GF-D8 (cell line): ENCODE measurements around the gene GGACT.

Source experiments
- DNase-seq: peaks from one replicate; lab custom pipeline; 2025; lab: John Stamatoyannopoulos, UW

Gene GGACT

DNA sequence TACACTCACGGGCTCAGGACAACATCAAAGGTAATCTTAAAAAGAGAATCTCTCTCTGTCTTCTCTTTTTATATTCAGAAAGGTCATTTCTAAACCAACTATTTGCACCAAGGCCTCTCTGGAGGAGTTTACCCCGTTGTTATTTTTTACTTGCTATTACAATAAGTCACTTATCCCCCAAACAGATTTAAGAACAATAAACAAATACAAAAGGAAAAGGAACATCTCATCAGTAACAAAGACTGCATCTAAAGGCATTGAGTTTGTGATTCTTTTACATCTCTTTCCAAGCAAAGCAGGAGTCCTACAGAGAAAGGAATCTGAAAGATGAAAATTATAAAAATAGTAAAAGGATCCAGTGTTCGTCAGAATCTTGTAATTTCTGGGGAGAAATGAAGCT, 75.4 kb downstream of the GGACT start:
- no peak for DNase-seq

DNA sequence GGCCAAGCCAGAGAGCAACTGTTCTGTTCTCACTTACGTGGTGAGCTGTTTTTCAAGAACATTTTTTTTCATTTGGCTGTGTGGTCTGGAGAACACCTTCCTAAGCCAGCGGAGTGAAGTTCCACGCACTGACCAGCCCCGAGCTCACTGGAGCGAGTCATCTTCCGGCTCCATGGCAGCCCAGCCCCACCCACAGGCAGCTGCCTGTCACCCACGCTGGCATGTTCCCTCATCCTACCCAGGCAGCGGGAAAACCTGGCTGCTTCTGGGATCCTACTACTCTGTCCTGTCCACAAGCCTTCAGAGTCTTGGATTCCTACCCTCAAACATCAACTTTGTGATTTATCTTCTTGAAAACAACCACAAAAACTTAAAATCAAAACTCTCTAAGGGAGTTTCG, 76.2 kb downstream of the GGACT start:
- no peak for DNase-seq

DNA sequence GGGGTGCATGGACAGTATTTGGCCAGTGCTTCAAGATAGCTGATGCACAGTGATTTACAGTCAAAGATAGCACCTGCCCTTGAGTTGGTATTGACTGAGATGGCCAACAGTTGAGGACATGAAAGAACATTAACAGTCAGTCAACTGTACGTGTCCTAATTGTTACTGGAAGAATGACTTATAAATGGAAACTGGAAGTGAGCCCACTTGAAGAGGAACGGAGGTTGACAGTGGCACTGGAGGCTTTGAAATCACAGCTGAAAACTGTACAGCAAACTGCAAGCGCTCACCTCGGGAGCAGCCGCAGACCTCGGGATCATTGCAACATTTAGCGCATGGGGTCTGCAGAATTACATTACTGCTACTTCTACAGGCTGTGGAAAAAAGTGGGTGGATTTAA, 77.1 kb downstream of the GGACT start:
- no peak for DNase-seq

DNA sequence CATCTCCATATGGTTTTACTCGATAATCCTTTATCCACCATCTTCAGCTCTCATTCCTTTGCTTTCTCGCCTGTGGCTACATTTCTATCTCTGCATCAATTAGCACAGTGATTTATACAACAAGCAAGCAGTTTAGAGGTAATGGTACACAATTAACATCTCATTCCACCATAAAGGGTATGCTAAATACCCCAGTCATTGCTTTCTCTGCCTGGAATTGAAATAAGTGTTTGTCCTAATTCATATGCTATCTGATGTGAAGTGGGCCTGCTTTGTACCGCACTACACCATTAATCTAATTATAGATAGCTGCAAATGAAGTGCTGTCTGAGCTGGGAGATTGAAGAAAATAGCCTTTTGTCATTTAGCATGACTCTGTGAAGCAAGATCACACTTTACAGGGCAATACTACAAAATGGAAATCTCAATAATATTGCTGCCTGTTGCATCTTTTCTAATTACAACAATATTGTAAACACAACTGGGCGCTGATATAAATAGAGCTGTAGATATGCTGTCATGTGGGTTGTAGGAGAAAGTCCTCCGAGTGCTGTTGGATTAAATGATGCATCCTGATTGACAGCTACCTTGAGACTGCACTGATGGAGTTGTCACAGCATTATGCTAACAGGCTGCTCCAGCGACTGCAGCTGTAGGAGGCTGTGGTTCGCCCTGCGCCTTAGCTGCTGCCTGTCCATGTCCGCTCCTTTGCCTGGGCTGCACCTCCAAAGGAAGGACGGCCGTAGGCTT, 78.2 kb downstream of the GGACT start:
- no peak for DNase-seq

GRCh38 chr13:100508996-100509395, 79.6 kb downstream of the GGACT start:
- DNase-seq = no peak

DNA sequence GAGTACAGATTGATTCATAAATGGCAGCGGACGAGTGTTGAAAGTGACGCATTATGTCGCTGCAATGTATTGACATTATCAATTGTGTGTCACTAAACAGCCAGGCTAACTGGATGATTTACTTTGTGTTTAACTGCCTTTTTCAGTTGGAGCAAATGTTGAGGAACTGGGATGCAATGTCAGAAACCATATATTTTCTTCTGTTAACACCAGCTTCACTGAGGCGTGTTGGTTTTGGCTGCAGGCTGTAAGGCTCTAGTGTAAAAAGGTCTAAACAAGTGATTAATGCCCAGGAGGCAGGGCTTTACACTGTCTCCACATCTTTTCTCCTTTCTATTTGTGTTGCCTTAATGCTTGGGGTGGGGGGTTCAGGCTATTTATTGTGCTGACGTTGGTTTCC, 80.1 kb downstream of the GGACT start:
- no peak for DNase-seq

DNA sequence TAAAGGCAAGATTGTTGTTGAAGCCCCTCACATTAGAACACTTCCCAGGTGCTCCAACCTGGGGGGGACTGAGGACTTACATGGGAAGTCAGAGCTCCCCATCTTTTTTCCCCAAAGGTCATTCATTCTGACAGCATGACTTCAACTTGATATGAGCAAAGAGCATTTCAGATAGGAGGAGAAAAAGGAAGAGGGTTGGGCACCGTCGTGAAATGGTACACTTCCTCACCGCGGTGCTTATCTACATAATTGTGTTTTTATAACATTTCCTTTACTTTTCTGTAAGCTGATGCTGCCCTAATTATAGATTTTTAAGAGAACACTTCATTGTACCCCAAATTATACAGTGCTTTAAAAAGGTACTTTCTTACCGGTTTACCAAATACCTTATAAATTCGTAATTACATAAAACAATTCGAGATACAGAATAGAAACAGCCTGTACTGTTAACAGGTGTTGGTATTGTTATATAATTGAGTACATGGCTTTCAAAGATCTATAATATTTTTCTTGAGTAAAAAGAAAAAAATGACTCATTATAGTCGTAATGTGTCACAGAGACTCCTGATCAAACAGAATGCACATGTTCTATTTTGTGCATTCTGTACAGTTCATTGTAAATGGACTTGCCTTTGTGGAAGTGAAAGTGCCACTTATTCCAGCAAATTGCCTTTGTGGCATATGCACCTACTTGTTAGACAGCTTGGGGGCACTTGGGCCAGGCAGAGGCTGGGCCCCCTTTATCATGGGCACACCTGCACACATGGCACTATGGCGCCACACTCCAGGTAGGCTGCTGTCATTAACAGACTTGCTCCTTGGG, 81.8 kb downstream of the GGACT start:
- DNase-seq = no peak

GRCh38 chr13:100506154-100506553, 82.4 kb downstream of the GGACT start:
- no peak for DNase-seq

DNA sequence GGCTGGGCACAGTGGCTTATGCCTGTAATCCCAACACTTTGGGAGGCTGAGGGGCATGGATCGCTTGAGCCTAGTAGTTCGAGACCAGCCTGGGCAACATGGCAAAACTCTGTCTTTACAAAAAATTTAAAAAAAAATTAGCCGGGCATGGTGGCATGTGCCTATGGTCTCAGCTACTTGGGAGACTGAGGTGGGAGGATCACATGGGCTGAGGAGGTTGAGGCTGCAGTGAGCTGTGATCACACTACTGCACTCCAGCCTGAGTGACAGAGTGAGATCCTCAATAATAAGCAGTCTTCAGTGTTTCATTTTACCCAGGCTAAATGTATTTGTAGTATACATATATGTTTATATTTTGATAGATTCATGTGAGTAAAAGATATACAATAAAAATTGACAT, 85.0 kb downstream of the GGACT start:
- no peak for DNase-seq

DNA sequence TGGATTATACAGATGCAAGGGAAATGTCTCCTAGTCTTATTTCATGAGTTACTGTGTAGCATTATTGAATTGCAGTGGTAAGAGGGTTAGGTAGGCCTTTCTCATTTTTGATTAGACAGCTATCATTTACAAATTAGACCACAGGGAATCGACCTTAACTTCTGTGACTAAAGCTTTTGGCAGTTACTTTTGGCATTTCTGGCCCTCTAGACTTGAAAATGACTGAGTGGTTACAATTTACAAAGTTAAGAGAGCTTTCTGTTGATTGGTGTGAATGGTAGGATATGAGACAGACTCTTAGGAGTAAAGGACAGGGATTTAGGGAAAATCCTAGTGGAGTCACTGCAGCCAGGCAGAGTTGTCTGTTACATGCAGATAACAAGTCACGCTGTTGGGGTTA, 86.1 kb downstream of the GGACT start:
- DNase-seq = no peak

DNA sequence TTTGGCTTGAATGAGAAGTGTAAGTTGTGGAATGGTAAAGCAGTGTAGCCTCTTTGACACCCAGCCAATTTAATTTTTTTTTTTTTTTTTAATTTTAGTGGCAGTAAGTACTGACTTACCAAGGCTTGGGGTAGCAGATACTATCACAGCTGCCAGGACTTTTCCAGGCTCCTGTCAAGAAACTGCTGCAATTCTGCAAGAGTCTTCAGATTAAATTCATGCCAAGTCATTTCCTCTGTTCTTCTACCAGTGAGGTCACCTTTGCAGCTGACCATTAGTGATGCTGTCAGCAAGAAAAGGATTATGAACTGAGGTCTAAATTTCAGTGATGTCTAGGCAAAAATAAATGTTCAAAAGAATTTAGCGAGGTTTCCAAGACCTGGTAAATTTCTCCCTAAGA, 91.2 kb downstream of the GGACT start:
- no peak for DNase-seq

GRCh38 chr13:100495455-100495854, 93.1 kb downstream of the GGACT start:
- no peak for DNase-seq

- no peak for DNase-seq
These were observed 95.2 kb downstream of the GGACT start for GRCh38 chr13:100493418-100493817.

DNA sequence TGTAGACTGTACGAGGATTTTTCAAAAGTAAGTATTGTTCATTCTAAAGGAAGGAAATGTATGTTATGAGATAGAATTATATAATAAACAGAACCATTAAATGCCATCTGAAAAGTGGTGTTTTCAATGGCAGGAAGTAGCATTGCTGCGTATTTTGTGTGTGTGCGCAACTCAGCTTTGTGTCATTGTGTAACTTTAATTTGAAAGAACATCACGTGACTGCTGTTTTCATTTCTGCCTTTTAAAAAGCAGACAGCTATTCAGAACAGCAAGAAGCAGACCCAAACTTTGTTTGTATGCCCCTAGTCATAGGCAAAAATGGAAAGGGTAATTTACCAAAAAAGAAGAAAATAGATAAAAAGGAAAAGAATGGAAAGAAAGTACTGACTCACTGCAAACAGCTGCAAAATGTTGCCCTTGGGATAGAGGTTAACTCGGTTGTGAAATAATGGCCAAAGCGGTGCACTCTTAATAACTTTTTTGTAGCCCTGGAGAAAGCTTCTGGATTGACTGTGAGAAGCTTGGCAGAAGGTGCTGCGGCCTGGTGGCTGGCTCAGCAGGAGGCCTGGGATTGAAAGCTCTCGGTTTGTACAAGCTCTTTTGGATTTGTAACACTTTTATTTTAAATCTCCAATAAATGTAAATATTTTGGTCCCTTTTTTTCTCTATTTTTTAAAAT, 97.3 kb downstream of the GGACT start:
- DNase-seq = no peak

DNA sequence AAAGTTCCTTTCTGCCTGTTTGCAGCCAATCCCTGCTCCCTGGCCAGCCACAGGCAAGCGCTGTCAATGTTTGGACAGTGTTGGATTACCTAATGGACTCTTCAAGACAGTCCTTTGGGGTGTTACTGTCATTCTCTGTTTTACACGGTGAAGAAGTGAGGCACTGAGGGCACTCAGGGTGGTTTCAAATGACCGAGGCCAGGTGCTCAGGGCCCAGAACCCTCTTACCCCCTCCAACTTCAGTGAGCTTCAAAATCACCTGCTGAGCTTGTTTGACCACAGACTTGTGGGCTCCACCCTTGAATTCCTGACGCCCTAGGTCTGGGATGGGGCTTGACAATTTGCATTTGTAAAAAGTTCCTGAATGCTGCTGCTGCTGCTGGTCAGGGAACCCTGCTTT, 97.9 kb downstream of the GGACT start:
- DNase-seq = no peak

GRCh38 chr13:100485265-100485664, 103.3 kb downstream of the GGACT start:
- DNase-seq = no peak

- DNase-seq = no peak
These were observed 103.9 kb downstream of the GGACT start for GRCh38 chr13:100484702-100485101.

DNA sequence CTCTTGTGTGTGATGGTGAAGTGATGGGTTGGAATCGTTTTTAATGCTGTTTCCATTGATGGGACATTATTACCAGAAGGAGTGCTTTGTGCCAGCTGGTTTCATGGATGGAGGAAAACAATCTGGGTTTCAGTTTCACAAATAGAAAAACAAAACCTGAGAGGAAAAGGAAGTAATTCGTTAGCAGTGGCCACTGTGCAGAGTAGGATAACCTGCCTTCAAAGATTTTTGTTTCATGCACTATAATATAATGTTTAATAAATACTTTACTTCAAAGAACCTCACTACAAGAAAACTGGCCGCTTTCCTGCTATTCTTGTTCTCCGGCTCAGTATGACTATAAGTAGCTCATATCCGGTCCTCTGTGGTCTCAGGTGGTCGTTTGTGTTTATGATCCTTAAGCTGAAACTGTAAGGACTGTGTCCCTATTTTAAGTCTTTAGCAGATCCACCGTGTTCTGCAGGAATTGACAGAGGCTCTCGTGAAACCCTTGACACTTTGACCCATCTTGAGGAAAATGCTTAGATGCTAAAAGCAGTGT, 104.7 kb downstream of the GGACT start:
- no peak for DNase-seq

GRCh38 chr13:100483139-100483538, 105.5 kb downstream of the GGACT start:
- DNase-seq = no peak

DNA sequence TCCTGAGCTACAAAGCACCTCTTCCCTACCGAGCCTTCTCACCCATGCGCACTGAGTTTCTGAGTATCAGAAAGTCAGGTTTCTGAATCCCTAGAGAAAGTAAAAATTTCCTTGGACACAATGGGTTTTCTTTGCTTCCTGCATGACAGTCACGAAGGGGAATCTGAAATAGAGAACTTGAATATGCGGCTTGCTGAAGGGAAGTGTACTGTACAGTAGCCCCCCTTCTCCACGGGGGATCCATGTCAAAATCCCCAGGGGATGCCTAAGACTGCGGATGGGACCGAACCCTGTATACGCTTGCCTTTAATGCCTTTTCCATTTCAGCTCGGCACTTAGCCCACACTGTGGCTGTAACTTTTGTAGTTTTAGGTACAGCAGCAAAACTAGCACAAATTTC, 107.9 kb downstream of the GGACT start:
- no peak for DNase-seq
